Left ventricle myocardium inferior (tissue), 1 donor: ENCODE measurements around the gene RBMS3. TPM values are rescaled to one million over a fixed set of nuclear protein-coding genes. Genes with fewer than 3 reads are reported as not detected.

Experiments used
- DNase-seq: peaks from one replicate; pipeline ENCODE4 v3.0.0-alpha.2; 2020
- H3K27ac ChIP-seq: fragments of 200-600 bp; replicated peaks from 2 replicates; pipeline ENCODE4 v1.8.0; 2021
- H3K27me3 ChIP-seq: fragments of 200-600 bp; 2 replicates; pipeline ENCODE4 v1.8.0; 2021; ENCODE audit warnings: low read depth
- H3K36me3 ChIP-seq: fragments of 200-600 bp; 2 replicates; pipeline ENCODE4 v1.8.0; 2021
- H3K4me1 ChIP-seq: fragments of 200-600 bp; 2 replicates; pipeline ENCODE4 v1.8.0; 2021
- H3K4me3 ChIP-seq: fragments of 200-600 bp; 2 replicates; pipeline ENCODE4 v1.8.0; 2021; ENCODE audit warnings: mild to moderate bottlenecking, moderate library complexity
- H3K9me3 ChIP-seq: fragments of 200-600 bp; replicated peaks from 2 replicates; pipeline ENCODE4 v1.8.0; 2021
- CTCF ChIP-seq: fragments of 200-600 bp; IDR thresholded peaks from 2 replicates; pipeline ENCODE4 v1.8.0; 2021; ENCODE audit warnings: antibody characterized with exemption, mild to moderate bottlenecking, borderline replicate concordance
- intact Hi-C: fragments of 100-400 bp; cut with micrococcal nuclease; formaldehyde crosslinking; loops from one replicate; pipeline ENCODE4 v1.11.0; 2022
- total RNA-seq: library from RNA; stranded (reverse); fragmentation: NEBNext Ultra II Directional; extraction: Animal tissue kit (Norgen Biotek cat#: 25700); gene quantifications from one replicate; pipeline ENCODE4 v1.2.1, GENCODE V29; 2021
- donor health status: DM: no; HTN: yes; CAD: no; lungs with severe emphysema.

Gene RBMS3
- total RNA-seq, 1 donor from 2014 or later: 25.3 TPM

GRCh38 chr3:30003741-30004140 lies 722.9 kb downstream of the RBMS3 start:
- no peaks in the 10 kb centered on the region for H3K36me3 ChIP-seq
- intact Hi-C loops: no loop called here
- no peaks in the 10 kb centered on the region for H3K27me3 ChIP-seq
- no peak overlapping the region for H3K27ac ChIP-seq
- peaks cover 8% of the 10 kb centered on the region for H3K4me1 ChIP-seq
- no peak overlapping the region for H3K4me3 ChIP-seq
- no peak for DNase-seq
- H3K9me3 ChIP-seq: peaks cover 14% of the 10 kb centered on the region
- TF ChIP-seq CTCF: no peak

GRCh38 chr3:30004481-30004880 lies 723.6 kb downstream of the RBMS3 start:
- no peak for DNase-seq
- no peak for TF ChIP-seq CTCF
- intact Hi-C loops: no loop called here
- Histone ChIP-seq H3K27ac (no peak overlapping the region), H3K9me3 (peaks cover 7% of the 10 kb centered on the region), H3K27me3 (no peaks in the 10 kb centered on the region), H3K36me3 (no peaks in the 10 kb centered on the region), H3K4me3 (no peak overlapping the region), H3K4me1 (peaks cover 8% of the 10 kb centered on the region)

- no peaks in the 10 kb centered on the region for H3K9me3 ChIP-seq
- H3K27ac ChIP-seq: no peak overlapping the region
- no peak overlapping the region for H3K4me3 ChIP-seq
- peaks cover 8% of the 10 kb centered on the region for H3K4me1 ChIP-seq
- no peak for TF ChIP-seq CTCF
- intact Hi-C loops: no loop called here
- no peaks in the 10 kb centered on the region for H3K36me3 ChIP-seq
- DNase-seq: no peak
- H3K27me3 ChIP-seq: no peaks in the 10 kb centered on the region
These were observed 725.2 kb downstream of the RBMS3 start for GRCh38 chr3:30006111-30006510.

GRCh38 chr3:30007668-30008067 lies 726.8 kb downstream of the RBMS3 start:
- intact Hi-C loops: no loop called here
- peaks cover 11% of the 10 kb centered on the region for H3K9me3 ChIP-seq
- TF ChIP-seq CTCF: no peak
- DNase-seq: no peak
- peaks cover 7% of the 10 kb centered on the region for H3K4me1 ChIP-seq
- H3K27me3 ChIP-seq: no peaks in the 10 kb centered on the region
- H3K36me3 ChIP-seq: no peaks in the 10 kb centered on the region
- H3K27ac ChIP-seq: no peak overlapping the region
- H3K4me3 ChIP-seq: no peak overlapping the region

- Histone ChIP-seq H3K9me3 (peaks cover 11% of the 10 kb centered on the region), H3K4me3 (no peak overlapping the region), H3K27me3 (no peaks in the 10 kb centered on the region), H3K4me1 (no peaks in the 10 kb centered on the region), H3K27ac (no peak overlapping the region), H3K36me3 (no peaks in the 10 kb centered on the region)
- TF ChIP-seq CTCF: no peak
- DNase-seq: no peak
- intact Hi-C loops: no loop called here
These were observed 730.4 kb downstream of the RBMS3 start for GRCh38 chr3:30011237-30011803.
